HepG2 (cell line): Measurements from ENCODE around the gene ONECUT3. TPM values are rescaled to one million over a fixed set of nuclear protein-coding genes. Genes with fewer than 3 reads are reported as not detected.

ENCODE experiments used
- AGO1 ChIP-seq: fragments of 200-400 bp; formaldehyde crosslinking; IDR thresholded peaks from 2 replicates; pipeline ENCODE4 v1.6.1; 2017; ENCODE audit warnings: mild to moderate bottlenecking, low read depth, low read length, moderate library complexity; ENCODE audit not compliant: poor library complexity, severe bottlenecking
- AHR ChIP-seq: IDR thresholded peaks from 2 replicates; pipeline ENCODE4 v1.6.1; 2018; ENCODE audit warnings: missing genetic modification reagents, missing compliant biosample characterization
- ATF7-NPFF ChIP-seq: sonication (generic); formaldehyde crosslinking; IDR thresholded peaks from 2 replicates; pipeline ENCODE4 v1.8.1; 2023; ENCODE audit warnings: mild to moderate bottlenecking, low read depth, missing genetic modification reagents, moderate library complexity
- KAT2B ChIP-seq: fragments of 150-350 bp; IDR thresholded peaks from 2 replicates; pipeline ENCODE4 v1.6.1; 2014; ENCODE audit warnings: low read depth, low read length, borderline replicate concordance
- PHF21A ChIP-seq: sonication (generic); formaldehyde crosslinking; IDR thresholded peaks from 2 replicates; pipeline ENCODE4 v1.5.0; 2020; ENCODE audit warnings: mild to moderate bottlenecking, missing genetic modification reagents
- RBAK ChIP-seq: sonication (generic); formaldehyde crosslinking; IDR thresholded peaks from 2 replicates; pipeline ENCODE4 v1.5.1; 2020; ENCODE audit warnings: mild to moderate bottlenecking, missing genetic modification reagents
- REXO4 ChIP-seq: sonication (generic); formaldehyde crosslinking; IDR thresholded peaks from 2 replicates; pipeline ENCODE4 v1.8.0; 2022; ENCODE audit warnings: missing genetic modification reagents, mild to moderate bottlenecking, borderline replicate concordance
- RNF2 ChIP-seq: fragments of 450-650 bp; conservative IDR thresholded peaks from 2 replicates; pipeline ENCODE4 v1.6.1; 2016; ENCODE audit warnings: low read depth
- SAP130 ChIP-seq: IDR thresholded peaks from 2 replicates; pipeline ENCODE4 v1.6.1; 2016; ENCODE audit warnings: low read depth
- ZNF121 ChIP-seq: sonication (generic); formaldehyde crosslinking; IDR thresholded peaks from 2 replicates; pipeline ENCODE4 v1.5.0; 2020; ENCODE audit warnings: mild to moderate bottlenecking, missing genetic modification reagents
- ZNF235 ChIP-seq: sonication (generic); formaldehyde crosslinking; IDR thresholded peaks from 2 replicates; pipeline ENCODE4 v1.8.1; 2023; ENCODE audit warnings: mild to moderate bottlenecking, missing genetic modification reagents, borderline replicate concordance
- ZNF569 ChIP-seq: sonication (generic); formaldehyde crosslinking; IDR thresholded peaks from 2 replicates; pipeline ENCODE4 v1.5.0; 2020; ENCODE audit warnings: mild to moderate bottlenecking, missing genetic modification reagents, moderate library complexity, borderline replicate concordance
- ZNF570 ChIP-seq: sonication (generic); formaldehyde crosslinking; IDR thresholded peaks from 2 replicates; pipeline ENCODE4 v1.4.0; 2020; ENCODE audit warnings: mild to moderate bottlenecking, missing genetic modification reagents, borderline replicate concordance
- polyA plus RNA-seq, 8 experiments: library from polyadenylated mRNA; depleted of rRNA in 3 of 8; stranded (reverse) in 7 of 8; unstranded in 1 of 8; fragments of >200 nt; fragmentation: Illumina TruSeq in 4 of 8; extraction: Trizol in 4 of 8; gene quantifications; 2 replicates each; pipeline versions ENCODE4 v1.2.1 to v1.2.3, GENCODE V29; 2011 to 2016; ENCODE audit warnings: low read depth in 4 of 8, missing spikeins in 1 of 8, mixed read lengths in 1 of 8; ENCODE audit not compliant: insufficient read depth in 1 of 8
- total RNA-seq, 5 experiments: library from RNA; depleted of rRNA; stranded (reverse); fragments of >200 nt; fragmentation: Illumina TruSeq; extraction: Trizol; gene quantifications; 2 replicates each; pipeline ENCODE4 v1.2.3, GENCODE V29; 2016; ENCODE audit warnings: low read depth in 1 of 5
- TF ChIP-seq, protein P1 (sequence below), 2 experiments: sonication (generic) in 1 of 2; formaldehyde crosslinking in 1 of 2; IDR thresholded peaks; 2 replicates each; pipeline versions ENCODE4 v1.4.0 to v1.6.1; 2018 to 2020; ENCODE audit warnings: missing genetic modification reagents in 2 of 2, borderline replicate concordance in 1 of 2, low read depth in 1 of 2, mild to moderate bottlenecking in 1 of 2, missing biosample characterization in 1 of 2
- TF ChIP-seq, protein P2 (sequence below): sonication (generic); formaldehyde crosslinking; IDR thresholded peaks from 2 replicates; pipeline ENCODE4 v1.4.0; 2020; ENCODE audit warnings: low read depth, missing genetic modification reagents
- TF ChIP-seq, protein P3 (sequence below): IDR thresholded peaks from 2 replicates; pipeline ENCODE4 v1.6.1; 2012; ENCODE audit warnings: inconsistent platforms
- TF ChIP-seq, protein P4 (sequence below): sonication (generic); formaldehyde crosslinking; conservative IDR thresholded peaks from 2 replicates; pipeline ENCODE4 v1.4.0; 2020; ENCODE audit warnings: mild to moderate bottlenecking, missing genetic modification reagents, moderate library complexity

Gene ONECUT3
- total and polyA plus RNA-seq, 2 of the 13 experiments (the other 11 are each of a cell fraction or from before 2014, with no cell fraction given), result under 0.01 TPM; not detected in 1

DNA sequence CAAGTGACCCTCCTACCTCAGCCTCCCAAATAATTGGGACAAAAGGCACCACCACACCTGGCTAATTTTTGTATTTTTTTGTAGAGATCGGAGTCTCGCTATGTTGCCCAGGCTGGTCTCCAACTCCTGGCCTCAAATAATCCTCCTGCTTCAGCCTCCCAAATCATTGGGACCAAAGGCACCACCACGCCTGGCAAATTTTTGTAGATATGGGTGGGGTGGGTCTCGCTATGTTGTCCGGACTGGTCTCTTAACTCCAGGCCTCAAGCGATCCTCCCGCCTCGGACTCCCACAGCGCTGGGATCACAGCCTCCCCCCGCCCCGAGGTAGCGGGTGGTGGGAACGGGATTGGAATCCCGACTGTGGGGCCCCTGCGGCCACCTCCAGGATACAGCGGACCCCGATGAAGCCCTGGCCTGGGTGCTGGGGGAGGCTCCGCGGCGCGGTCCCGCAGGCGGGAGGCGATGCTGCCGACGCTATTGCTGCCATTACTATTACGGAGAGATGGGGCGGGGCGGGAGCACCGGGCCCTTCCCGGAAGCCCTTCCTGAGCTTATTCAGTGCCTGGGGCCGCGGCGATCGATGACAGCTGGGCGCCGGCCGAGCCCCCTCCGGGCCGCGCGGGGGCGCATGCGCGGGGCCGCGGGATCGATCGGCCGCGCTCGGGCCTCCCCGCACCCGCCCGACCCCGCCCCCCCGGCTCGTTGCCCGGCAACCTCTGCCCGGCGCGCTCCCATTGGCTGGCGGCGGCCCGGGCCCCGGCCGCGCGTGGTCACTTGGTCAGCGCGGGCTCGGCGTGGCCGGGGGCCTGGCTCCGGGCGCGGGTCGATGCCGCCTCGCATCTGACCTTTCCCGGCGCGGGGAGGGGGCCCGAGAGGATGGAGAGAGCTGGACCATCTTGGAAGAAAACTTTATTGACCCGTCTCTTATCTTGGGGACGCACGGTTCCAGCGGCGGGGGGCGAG lies 27.9 kb upstream of the ONECUT3 start (continued):
- TF ChIP-seq KAT2B (peak; percentile 95), ZNF569 (no peak), ZNF121 (CRISPR knock-in tag) (peak; percentile 73), ZNF570 (no peak), AGO1 (no peak), AHR (CRISPR knock-in tag) (no peak), SAP130 (CRISPR knock-in tag) (peak; percentile 42; the same call in 1 of the 2 replicates), REXO4 (CRISPR knock-in tag) (no peak), PHF21A (CRISPR knock-in tag) (0 out of 2 replicates have a peak, but pooled peaks have one; percentile 45), ZNF235 (CRISPR knock-in tag) (no peak), ATF7-NPFF (CRISPR knock-in tag) (0 out of 2 replicates have a peak, but pooled peaks have one; percentile 21), RNF2 (0 out of 2 replicates have a peak, but pooled peaks have one; percentile 31), RBAK (CRISPR knock-in tag) (no peak)
- TF ChIP-seq, protein P1, sequence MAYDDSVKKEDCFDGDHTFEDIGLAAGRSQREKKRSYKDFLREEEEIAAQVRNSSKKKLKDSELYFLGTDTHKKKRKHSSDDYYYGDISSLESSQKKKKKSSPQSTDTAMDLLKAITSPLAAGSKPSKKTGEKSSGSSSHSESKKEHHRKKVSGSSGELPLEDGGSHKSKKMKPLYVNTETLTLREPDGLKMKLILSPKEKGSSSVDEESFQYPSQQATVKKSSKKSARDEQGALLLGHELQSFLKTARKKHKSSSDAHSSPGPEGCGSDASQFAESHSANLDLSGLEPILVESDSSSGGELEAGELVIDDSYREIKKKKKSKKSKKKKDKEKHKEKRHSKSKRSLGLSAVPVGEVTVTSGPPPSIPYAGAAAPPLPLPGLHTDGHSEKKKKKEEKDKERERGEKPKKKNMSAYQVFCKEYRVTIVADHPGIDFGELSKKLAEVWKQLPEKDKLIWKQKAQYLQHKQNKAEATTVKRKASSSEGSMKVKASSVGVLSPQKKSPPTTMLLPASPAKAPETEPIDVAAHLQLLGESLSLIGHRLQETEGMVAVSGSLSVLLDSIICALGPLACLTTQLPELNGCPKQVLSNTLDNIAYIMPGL (CRISPR knock-in tag; IDR thresholded peaks at IDR 0.05; ENCODE audit: borderline replicate concordance in 1 of 2, low read depth in 1 of 2), result no peak
- TF ChIP-seq, protein P2, sequence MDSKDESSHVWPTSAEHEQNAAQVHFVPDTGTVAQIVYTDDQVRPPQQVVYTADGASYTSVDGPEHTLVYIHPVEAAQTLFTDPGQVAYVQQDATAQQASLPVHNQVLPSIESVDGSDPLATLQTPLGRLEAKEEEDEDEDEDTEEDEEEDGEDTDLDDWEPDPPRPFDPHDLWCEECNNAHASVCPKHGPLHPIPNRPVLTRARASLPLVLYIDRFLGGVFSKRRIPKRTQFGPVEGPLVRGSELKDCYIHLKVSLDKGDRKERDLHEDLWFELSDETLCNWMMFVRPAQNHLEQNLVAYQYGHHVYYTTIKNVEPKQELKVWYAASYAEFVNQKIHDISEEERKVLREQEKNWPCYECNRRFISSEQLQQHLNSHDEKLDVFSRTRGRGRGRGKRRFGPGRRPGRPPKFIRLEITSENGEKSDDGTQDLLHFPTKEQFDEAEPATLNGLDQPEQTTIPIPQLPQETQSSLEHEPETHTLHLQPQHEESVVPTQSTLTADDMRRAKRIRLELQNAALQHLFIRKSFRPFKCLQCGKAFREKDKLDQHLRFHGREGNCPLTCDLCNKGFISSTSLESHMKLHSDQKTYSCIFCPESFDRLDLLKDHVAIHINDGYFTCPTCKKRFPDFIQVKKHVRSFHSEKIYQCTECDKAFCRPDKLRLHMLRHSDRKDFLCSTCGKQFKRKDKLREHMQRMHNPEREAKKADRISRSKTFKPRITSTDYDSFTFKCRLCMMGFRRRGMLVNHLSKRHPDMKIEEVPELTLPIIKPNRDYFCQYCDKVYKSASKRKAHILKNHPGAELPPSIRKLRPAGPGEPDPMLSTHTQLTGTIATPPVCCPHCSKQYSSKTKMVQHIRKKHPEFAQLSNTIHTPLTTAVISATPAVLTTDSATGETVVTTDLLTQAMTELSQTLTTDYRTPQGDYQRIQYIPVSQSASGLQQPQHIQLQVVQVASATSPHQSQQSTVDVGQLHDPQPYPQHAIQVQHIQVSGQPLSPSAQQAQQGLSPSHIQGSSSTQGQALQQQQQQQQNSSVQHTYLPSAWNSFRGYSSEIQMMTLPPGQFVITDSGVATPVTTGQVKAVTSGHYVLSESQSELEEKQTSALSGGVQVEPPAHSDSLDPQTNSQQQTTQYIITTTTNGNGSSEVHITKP (CRISPR knock-in tag), result no peak
- TF ChIP-seq, protein P3, sequence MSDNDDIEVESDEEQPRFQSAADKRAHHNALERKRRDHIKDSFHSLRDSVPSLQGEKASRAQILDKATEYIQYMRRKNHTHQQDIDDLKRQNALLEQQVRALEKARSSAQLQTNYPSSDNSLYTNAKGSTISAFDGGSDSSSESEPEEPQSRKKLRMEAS, result peak; percentile 79
- TF ChIP-seq, protein P4, sequence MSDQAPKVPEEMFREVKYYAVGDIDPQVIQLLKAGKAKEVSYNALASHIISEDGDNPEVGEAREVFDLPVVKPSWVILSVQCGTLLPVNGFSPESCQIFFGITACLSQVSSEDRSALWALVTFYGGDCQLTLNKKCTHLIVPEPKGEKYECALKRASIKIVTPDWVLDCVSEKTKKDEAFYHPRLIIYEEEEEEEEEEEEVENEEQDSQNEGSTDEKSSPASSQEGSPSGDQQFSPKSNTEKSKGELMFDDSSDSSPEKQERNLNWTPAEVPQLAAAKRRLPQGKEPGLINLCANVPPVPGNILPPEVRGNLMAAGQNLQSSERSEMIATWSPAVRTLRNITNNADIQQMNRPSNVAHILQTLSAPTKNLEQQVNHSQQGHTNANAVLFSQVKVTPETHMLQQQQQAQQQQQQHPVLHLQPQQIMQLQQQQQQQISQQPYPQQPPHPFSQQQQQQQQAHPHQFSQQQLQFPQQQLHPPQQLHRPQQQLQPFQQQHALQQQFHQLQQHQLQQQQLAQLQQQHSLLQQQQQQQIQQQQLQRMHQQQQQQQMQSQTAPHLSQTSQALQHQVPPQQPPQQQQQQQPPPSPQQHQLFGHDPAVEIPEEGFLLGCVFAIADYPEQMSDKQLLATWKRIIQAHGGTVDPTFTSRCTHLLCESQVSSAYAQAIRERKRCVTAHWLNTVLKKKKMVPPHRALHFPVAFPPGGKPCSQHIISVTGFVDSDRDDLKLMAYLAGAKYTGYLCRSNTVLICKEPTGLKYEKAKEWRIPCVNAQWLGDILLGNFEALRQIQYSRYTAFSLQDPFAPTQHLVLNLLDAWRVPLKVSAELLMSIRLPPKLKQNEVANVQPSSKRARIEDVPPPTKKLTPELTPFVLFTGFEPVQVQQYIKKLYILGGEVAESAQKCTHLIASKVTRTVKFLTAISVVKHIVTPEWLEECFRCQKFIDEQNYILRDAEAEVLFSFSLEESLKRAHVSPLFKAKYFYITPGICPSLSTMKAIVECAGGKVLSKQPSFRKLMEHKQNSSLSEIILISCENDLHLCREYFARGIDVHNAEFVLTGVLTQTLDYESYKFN, result peak; percentile 37; the same call in 1 of the 2 replicates
